Measurements from ENCODE around the gene UCMA.

GRCh38 chr10:13231190-13231589, 3.0 kb downstream of the UCMA start:
- TF ChIP-seq CTCF (IDR thresholded peaks at IDR 0.05; ENCODE audit: insufficient read depth, low read depth, low read length) (no peak), EZH2 (IDR thresholded peaks at IDR 0.05; ENCODE audit: insufficient read depth, low read length) (no peak)

Measured in astrocyte (in vitro differentiated cells and primary cell).